Endothelial cell of umbilical vein (primary cell): ENCODE measurements around the gene ANXA5. TPM values are rescaled to one million over a fixed set of nuclear protein-coding genes. Genes with fewer than 3 reads are reported as not detected.

Experiments
- BruUV-seq: library from RNA; stranded (reverse); fragments of 400-500 nt; replicated peaks from 2 replicates; lab custom pipeline; 2021; lab: Mats Ljungman, UMichigan
- CTCF ChIA-PET: fragments of 300-600, 350-600 bp; sonication (Branson Sonifier 250); formaldehyde crosslinking; loops from one replicate; lab custom pipeline; 2021; ENCODE audit warnings: antibody characterized with exemption, inconsistent platforms; lab: Charles Lee
- POLR2A ChIA-PET: fragments of 300-600, 350-600 bp; sonication (Branson Sonifier 250); formaldehyde crosslinking; loops from one replicate; lab custom pipeline; 2021; ENCODE audit warnings: antibody characterized with exemption, inconsistent platforms; lab: Charles Lee
- DNase-seq: peaks from one replicate; pipeline ENCODE4 v3.0.0-alpha.2; 2011; ENCODE audit warnings: low read depth, low spot score
- FAIRE-seq: peaks from 2 replicates; lab custom pipeline; 2011; peaks lifted over from hg19 to GRCh38; lab: Jason Lieb, UNC
- H2AFZ ChIP-seq: 2 replicates; pipeline ENCODE4 v1.6.0; 2012; ENCODE audit warnings: low read depth, low read length, control low read depth, inconsistent platforms
- H3K27ac ChIP-seq: 2 replicates; pipeline ENCODE4 v1.5.1; 2011; ENCODE audit warnings: low read depth, mild to moderate bottlenecking, control low read depth, low read length, moderate library complexity; ENCODE audit not compliant: insufficient read depth
- H3K27me3 ChIP-seq, 2 experiments: 2 replicates each; pipeline versions ENCODE4 v1.6.0 to v1.6.1; 2011; ENCODE audit warnings: low read length in 2 of 2, mixed read lengths in 1 of 2; ENCODE audit not compliant: control insufficient read depth in 2 of 2, insufficient read depth in 2 of 2
- H3K36me3 ChIP-seq, 2 experiments: 2 replicates in 1 of 2; 3 replicates in 1 of 2; pipeline ENCODE4 v1.5.1; 2011; ENCODE audit warnings: low read length in 2 of 2, mild to moderate bottlenecking in 1 of 2, moderate library complexity in 1 of 2; ENCODE audit not compliant: control insufficient read depth in 2 of 2, insufficient read depth in 2 of 2; ENCODE audit errors: extremely low read depth in 1 of 2
- H3K4me1 ChIP-seq: 3 replicates; pipeline ENCODE4 v1.5.1; 2011; ENCODE audit warnings: mild to moderate bottlenecking, low read length; ENCODE audit not compliant: control insufficient read depth, insufficient read depth; ENCODE audit errors: extremely low read depth
- H3K4me2 ChIP-seq: 2 replicates; pipeline ENCODE4 v1.6.1; 2011; ENCODE audit warnings: low read length, control low read depth, mixed read lengths; ENCODE audit not compliant: insufficient read depth
- H3K4me3 ChIP-seq, 3 experiments: fragments of 200-600 bp in 1 of 3; sonication (generic), shearing (Covaris generic) in 1 of 3; replicated peaks in 1 of 3; 2 replicates each; pipeline ENCODE4 v1.5.1; 2011 to 2016; ENCODE audit warnings: control low read depth in 3 of 3, low read length in 3 of 3, mild to moderate bottlenecking in 2 of 3, inconsistent platforms in 1 of 3, low read depth in 1 of 3, moderate library complexity in 1 of 3; ENCODE audit not compliant: insufficient read depth in 1 of 3
- H3K79me2 ChIP-seq: 2 replicates; pipeline ENCODE4 v1.6.0; 2012; ENCODE audit warnings: low read length, inconsistent platforms; ENCODE audit not compliant: control insufficient read depth, insufficient read depth
- H3K9ac ChIP-seq: replicated peaks from 2 replicates; pipeline ENCODE3; 2011; ENCODE audit warnings: low read length, control low read depth; ENCODE audit not compliant: insufficient read depth; ENCODE audit errors: extremely low read depth
- H3K9me1 ChIP-seq: replicated peaks from 3 replicates; pipeline ENCODE4 v1.6.0; 2011; ENCODE audit warnings: mild to moderate bottlenecking, low read length; ENCODE audit not compliant: control insufficient read depth, insufficient read depth; ENCODE audit errors: extremely low read depth
- H3K9me3 ChIP-seq: replicated peaks from 2 replicates; pipeline ENCODE4 v1.5.1; 2012; ENCODE audit warnings: low read length, inconsistent platforms; ENCODE audit not compliant: control insufficient read depth, insufficient read depth
- H4K20me1 ChIP-seq: replicated peaks from 2 replicates; pipeline ENCODE3; 2011; ENCODE audit warnings: mild to moderate bottlenecking, low read length; ENCODE audit not compliant: control insufficient read depth, insufficient read depth; ENCODE audit errors: extremely low read depth
- EZH2 ChIP-seq: IDR thresholded peaks from 2 replicates; pipeline ENCODE4 v1.6.1; 2012; ENCODE audit warnings: borderline replicate concordance, low read depth, mild to moderate bottlenecking, moderate library complexity, low read length, inconsistent platforms; ENCODE audit not compliant: severe bottlenecking
- FOS ChIP-seq: IDR thresholded peaks from 2 replicates; pipeline ENCODE4 v1.6.1; 2011; ENCODE audit warnings: mild to moderate bottlenecking, low read length, moderate library complexity, borderline replicate concordance; ENCODE audit not compliant: insufficient read depth
- GATA2 ChIP-seq: IDR thresholded peaks from 2 replicates; pipeline ENCODE4 v1.7.0; 2011; ENCODE audit warnings: low read depth, mild to moderate bottlenecking, moderate library complexity, mixed read lengths, low read length; ENCODE audit not compliant: insufficient read length, insufficient read depth
- JUN ChIP-seq: IDR thresholded peaks from 2 replicates; pipeline ENCODE4 v1.6.1; 2011; ENCODE audit warnings: borderline replicate concordance, low read depth; ENCODE audit not compliant: insufficient read length, insufficient read depth
- MYC ChIP-seq: IDR thresholded peaks from one replicate; pipeline ENCODE4 v1.6.1; 2011; ENCODE audit warnings: mild to moderate bottlenecking, low read depth, low read length
- POLR2A ChIP-seq: IDR thresholded peaks from 2 replicates; pipeline ENCODE4 v1.6.1; 2012; ENCODE audit warnings: low read depth, mild to moderate bottlenecking, control low read depth, low read length
- POLR2AphosphoS5 ChIP-seq: IDR thresholded peaks from 2 replicates; pipeline ENCODE4 v1.6.1; 2012; ENCODE audit warnings: low read depth, mild to moderate bottlenecking, control low read depth, low read length, moderate library complexity; ENCODE audit not compliant: insufficient read depth
- dilution Hi-C: fragments of 300-500 bp; cut with MboI; formaldehyde crosslinking; loops from one replicate; pipeline ENCODE4 v1.15.0; 2019; ENCODE audit warnings: low sequenced_read_pairs; ENCODE audit not compliant: extremely low pct_ligation_motif_present
- intact Hi-C: fragments of 100-400 bp; cut with micrococcal nuclease; formaldehyde crosslinking; loops from one replicate; pipeline ENCODE4 v1.10.0; 2022
- polyA plus RNA-seq, 4 experiments: library from polyadenylated mRNA; depleted of rRNA in 3 of 4; stranded (reverse) in 3 of 4; unstranded in 1 of 4; fragments of >200 nt; gene quantifications; 2 replicates each; pipeline versions ENCODE4 v1.2.1 to v1.2.3, GENCODE V29; 2011 to 2012; ENCODE audit warnings: missing spikeins in 1 of 4
- total RNA-seq: library from RNA; stranded (reverse); gene quantifications from 2 replicates; pipeline ENCODE4 v1.2.3, GENCODE V29; 2021
- TF ChIP-seq, protein P1 (sequence below), 2 donors: IDR thresholded peaks; 1 replicate in 1 of 2; 2 replicates in 1 of 2; pipeline ENCODE4 v1.5.1; 2011; ENCODE audit warnings: low read length in 2 of 2, mild to moderate bottlenecking in 2 of 2, moderate library complexity in 2 of 2, control low read depth in 1 of 2, inconsistent platforms in 1 of 2, low read depth in 1 of 2; ENCODE audit not compliant: insufficient read depth in 1 of 2; ENCODE audit errors: extremely low read depth in 1 of 2
- TF ChIP-seq, protein P2 (sequence below): IDR thresholded peaks from 2 replicates; pipeline ENCODE4 v1.6.1; 2011; ENCODE audit not compliant: insufficient read depth, insufficient read length

The ANXA5 gene
- total and polyA plus RNA-seq, 2 donors (not counting 3 experiments of a cell fraction or from before 2014, with no cell fraction given): 450 to 528 TPM

DNA sequence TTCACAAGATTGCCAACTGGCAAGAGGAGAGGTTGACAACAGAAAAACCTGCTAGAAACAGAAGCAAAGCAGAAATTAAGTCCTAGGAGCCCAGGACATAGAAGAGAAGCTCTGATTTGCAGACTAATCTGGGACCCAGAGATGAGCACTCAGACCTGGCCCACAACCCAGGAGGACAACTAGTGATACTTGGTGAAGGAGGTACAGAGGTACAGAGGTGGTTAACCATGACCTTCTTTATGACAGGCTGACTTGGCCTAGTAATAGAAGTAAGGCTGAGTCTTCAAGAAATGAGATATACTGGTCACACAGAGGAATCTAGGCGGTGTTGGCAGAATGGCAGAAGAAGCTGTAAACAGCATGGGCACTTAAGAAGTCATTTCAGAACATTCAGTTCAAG lies 43.6 kb downstream of the ANXA5 start:
- Histone ChIP-seq H3K9ac (no peak overlapping the region), H3K27ac (no peak overlapping the region), H2AFZ (no peak overlapping the region), H3K4me1 (no peaks in the 10 kb centered on the region), H3K9me3 (no peaks in the 10 kb centered on the region), H3K27me3 (no peaks in the 10 kb centered on the region), H4K20me1 (no peaks in the 10 kb centered on the region), H3K4me3 (no peak overlapping the region), H3K4me2 (no peak overlapping the region), H3K79me2 (no peaks in the 10 kb centered on the region), H3K9me1 (no peaks in the 10 kb centered on the region), H3K36me3 (no peaks in the 10 kb centered on the region)
- FAIRE-seq (no peak), DNase-seq (no peak)
- ChIA-PET CTCF (interaction anchor here (1.2 to 7.7 kb wide), 5 partner anchors 10 to 283 kb away, joined by 3 to 65 read pairs (median 7); no protein-coding TSS in a partner anchor), POLR2A (no interaction called here)
- BruUV-seq: no TSS peak
- dilution Hi-C loops (no loop called here), intact Hi-C loops (no loop called here)
- TF ChIP-seq POLR2A (no peak), FOS (no peak), GATA2 (no peak), MYC (no peak), POLR2AphosphoS5 (no peak), JUN (no peak), EZH2 (no peak)
- TF ChIP-seq, protein P1, sequence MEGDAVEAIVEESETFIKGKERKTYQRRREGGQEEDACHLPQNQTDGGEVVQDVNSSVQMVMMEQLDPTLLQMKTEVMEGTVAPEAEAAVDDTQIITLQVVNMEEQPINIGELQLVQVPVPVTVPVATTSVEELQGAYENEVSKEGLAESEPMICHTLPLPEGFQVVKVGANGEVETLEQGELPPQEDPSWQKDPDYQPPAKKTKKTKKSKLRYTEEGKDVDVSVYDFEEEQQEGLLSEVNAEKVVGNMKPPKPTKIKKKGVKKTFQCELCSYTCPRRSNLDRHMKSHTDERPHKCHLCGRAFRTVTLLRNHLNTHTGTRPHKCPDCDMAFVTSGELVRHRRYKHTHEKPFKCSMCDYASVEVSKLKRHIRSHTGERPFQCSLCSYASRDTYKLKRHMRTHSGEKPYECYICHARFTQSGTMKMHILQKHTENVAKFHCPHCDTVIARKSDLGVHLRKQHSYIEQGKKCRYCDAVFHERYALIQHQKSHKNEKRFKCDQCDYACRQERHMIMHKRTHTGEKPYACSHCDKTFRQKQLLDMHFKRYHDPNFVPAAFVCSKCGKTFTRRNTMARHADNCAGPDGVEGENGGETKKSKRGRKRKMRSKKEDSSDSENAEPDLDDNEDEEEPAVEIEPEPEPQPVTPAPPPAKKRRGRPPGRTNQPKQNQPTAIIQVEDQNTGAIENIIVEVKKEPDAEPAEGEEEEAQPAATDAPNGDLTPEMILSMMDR (IDR thresholded peaks at IDR 0.05; ENCODE audit: extremely low read depth in 1 of 2, insufficient read depth in 1 of 2, low read depth in 1 of 2, low read length in 2 of 2): no peak
- TF ChIP-seq, protein P2, sequence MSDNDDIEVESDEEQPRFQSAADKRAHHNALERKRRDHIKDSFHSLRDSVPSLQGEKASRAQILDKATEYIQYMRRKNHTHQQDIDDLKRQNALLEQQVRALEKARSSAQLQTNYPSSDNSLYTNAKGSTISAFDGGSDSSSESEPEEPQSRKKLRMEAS: no peak
